Small intestine (tissue), 7 donors: ENCODE measurements around the gene RINL. TPM values are rescaled to one million over a fixed set of nuclear protein-coding genes. Genes with fewer than 3 reads are reported as not detected.
"Not testable (repeated sequence)": the region's sequence is repeated elsewhere in the genome, so short reads cannot be mapped to it uniquely, and the experiment has no call there.

Experiments used
- DNase-seq, 2 donors: peaks; one replicate each; pipeline versions ENCODE4 v3.0.0 to v3.0.0-alpha.2; 2013
- FAIRE-seq: peaks from 2 replicates; lab custom pipeline; 2012; peaks lifted over from hg19 to GRCh38; lab: Jason Lieb, UNC
- H3K27ac ChIP-seq, 3 donors: one replicate each; pipeline ENCODE4 v1.5.1; 2013; ENCODE audit warnings: low read length in 2 of 3, mild to moderate bottlenecking in 2 of 3, control low read depth in 1 of 3, inconsistent platforms in 1 of 3, low read depth in 1 of 3, moderate library complexity in 1 of 3
- H3K27me3 ChIP-seq, 3 donors: one replicate each; pipeline ENCODE4 v1.6.1; 2013; ENCODE audit warnings: low read length in 3 of 3, inconsistent platforms in 1 of 3; ENCODE audit not compliant: control insufficient read depth in 3 of 3, insufficient read depth in 3 of 3
- H3K36me3 ChIP-seq, 3 donors: one replicate each; pipeline ENCODE4 v1.6.1; 2013; ENCODE audit warnings: low read length in 3 of 3, inconsistent platforms in 1 of 3, low read depth in 1 of 3, mild to moderate bottlenecking in 1 of 3, moderate library complexity in 1 of 3; ENCODE audit not compliant: control insufficient read depth in 3 of 3, insufficient read depth in 2 of 3
- H3K4me1 ChIP-seq, 3 donors: one replicate each; pipeline ENCODE4 v1.6.1; 2013; ENCODE audit warnings: low read length in 2 of 3, inconsistent platforms in 1 of 3, low read depth in 1 of 3, mild to moderate bottlenecking in 1 of 3, moderate library complexity in 1 of 3; ENCODE audit not compliant: control insufficient read depth in 3 of 3, insufficient read depth in 2 of 3
- H3K4me3 ChIP-seq, 3 donors: one replicate each; pipeline ENCODE4 v1.5.1; 2013; ENCODE audit warnings: low read length in 3 of 3, control low read depth in 1 of 3, inconsistent platforms in 1 of 3, low read depth in 1 of 3, mild to moderate bottlenecking in 1 of 3, moderate library complexity in 1 of 3
- H3K9me3 ChIP-seq, 2 donors: one replicate each; pipeline ENCODE4 v1.6.1; 2013; ENCODE audit warnings: low read depth in 1 of 2, low read length in 1 of 2; ENCODE audit not compliant: control insufficient read depth in 2 of 2, insufficient read depth in 1 of 2
- WGBS, 3 donors: extraction: QIAGEN DNeasy Blood & Tissue Kit; methylation state at CpG; one replicate each; pipeline ENCODE4 v1.1.7; 2013; 5-methylcytosine and 5-hydroxymethylcytosine counted together
- polyA plus RNA-seq, 4 donors: library from polyadenylated mRNA; stranded (reverse) in 3 of 4; unstranded in 1 of 4; fragments of 200-250 nt in 3 of 4; fragments of 120-200 nt in 1 of 4; gene quantifications; one replicate each; pipeline versions ENCODE4 v1.2.1 to v1.2.3, GENCODE V29; 2013
- donor health status: healthy with polysubstance abuse.
- donor health status: control.
- donor health status: control.
- donor health status: Bipolar disorder and iron deficiency.
- donor health status: healthy.

RINL gene
- polyA plus RNA-seq, 4 donors: 1.3 to 33.2 (median 9.8) TPM

DNA sequence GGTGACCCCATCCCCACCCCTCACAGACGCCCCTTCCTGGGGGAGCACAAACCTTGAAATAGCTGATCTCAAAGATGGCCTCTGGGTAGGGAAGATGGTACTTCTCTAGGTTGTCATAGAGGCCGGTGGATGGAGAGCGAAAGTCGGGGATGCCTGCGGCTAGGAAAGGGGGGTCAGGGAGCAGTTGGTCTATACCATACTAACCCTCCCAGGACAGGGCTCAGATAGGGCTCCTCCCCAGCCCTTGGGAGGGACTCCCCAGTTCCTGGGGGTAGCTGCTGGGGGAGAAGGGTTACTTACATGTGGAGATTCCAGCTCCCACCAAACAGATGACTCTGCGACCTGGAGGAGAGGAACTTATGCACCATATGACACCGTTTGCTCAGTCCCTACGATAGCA, 11.7 kb upstream of the RINL start:
- Histone ChIP-seq H3K27ac (no peak overlapping the region), H3K36me3 (peaks cover 3 to 75% (median 8%) of the 10 kb centered on the region in 3 donors), H3K4me1 (no peaks in the 10 kb centered on the region), H3K9me3 (no peaks in the 10 kb centered on the region), H3K27me3 (no peaks in the 10 kb centered on the region), H3K4me3 (no peak overlapping the region)
- WGBS, 3 donors: 91 to 94% (median 93%) methylated on average over 8 of the region's 8 CpGs
- DNase-seq (no peak), FAIRE-seq (no peak)

DNA sequence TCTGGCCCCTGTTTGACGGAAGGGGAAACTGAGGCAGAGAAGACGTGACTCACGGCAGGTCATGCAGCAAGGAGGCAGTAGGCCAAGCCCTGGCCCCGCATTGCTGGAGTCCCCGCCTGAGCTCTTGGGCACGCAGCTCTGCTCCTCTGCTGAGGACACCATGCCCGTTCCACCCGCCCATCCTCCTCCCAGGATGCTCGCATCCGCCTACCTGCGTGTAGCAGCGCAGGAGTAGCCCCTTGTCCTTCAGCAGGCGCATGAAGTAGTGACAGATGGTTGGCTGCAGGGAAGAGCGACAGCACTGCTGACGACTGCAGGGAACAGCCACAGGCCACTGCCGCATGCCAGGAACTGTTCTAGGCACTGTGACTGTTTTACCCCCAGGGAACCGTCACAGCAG, 10.8 kb upstream of the RINL start:
- Histone ChIP-seq H3K9me3 (no peaks in the 10 kb centered on the region), H3K36me3 (peaks cover 3 to 71% (median 8%) of the 10 kb centered on the region in 3 donors), H3K27ac (no peak overlapping the region), H3K4me1 (no peaks in the 10 kb centered on the region), H3K27me3 (no peaks in the 10 kb centered on the region), H3K4me3 (no peak overlapping the region)
- FAIRE-seq: no peak
- 92 to 97% (median 93%) methylated on average over 16 to 17 of the region's 17 CpGs for WGBS, 3 donors
- no peak for DNase-seq

DNA sequence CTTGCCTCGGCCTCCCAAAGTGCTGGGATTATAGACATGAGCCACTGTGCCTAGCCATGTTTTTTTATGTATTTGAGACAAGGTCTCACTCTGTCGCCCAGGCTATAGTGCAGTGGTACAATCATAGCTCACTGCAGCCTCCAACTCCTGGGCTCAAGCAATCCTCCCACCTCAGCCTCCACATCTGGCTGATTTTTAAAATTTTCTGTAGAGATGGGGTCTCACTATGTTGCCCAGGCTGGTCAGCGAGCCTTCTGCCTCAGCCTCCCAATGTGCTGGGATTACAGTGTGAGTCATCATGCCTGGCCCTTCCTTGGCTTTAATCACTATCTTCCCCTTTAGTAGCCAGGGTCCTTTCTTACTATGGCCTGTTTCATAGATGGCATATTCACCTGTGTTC, 6.6 kb upstream of the RINL start:
- peaks cover 5 to 67% (median 6%) of the 10 kb centered on the region in 3 donors for H3K36me3 ChIP-seq
- not testable (repeated sequence) for H3K4me3 ChIP-seq, H3K9me3 ChIP-seq, FAIRE-seq, H3K27ac ChIP-seq, DNase-seq, H3K27me3 ChIP-seq
- 96 to 98% (median 98%) methylated on average over 3 of the region's 3 CpGs for WGBS, 3 donors
- H3K4me1 ChIP-seq: peaks cover 0 to 19% (median 0%) of the 10 kb centered on the region in 3 donors

DNA sequence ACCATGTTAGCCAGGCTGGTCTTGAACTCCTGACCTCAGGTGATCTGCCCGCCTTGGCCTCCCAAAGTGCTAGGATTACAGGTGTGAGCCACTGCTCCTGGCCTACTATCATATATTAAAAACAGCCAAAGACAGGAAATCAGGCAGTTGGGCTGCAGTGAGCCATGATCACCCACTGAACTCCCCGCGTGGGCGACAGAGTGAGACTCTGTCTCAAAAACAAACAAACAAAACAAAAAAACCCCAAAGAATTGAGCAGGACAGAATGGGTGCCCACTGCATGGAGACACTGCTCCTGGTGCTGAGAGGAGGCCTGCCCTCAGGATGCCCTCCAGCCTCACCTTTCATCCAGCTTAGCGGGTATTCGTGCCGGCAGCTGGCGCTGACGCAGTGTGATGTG, 5.2 kb upstream of the RINL start:
- H3K4me1 ChIP-seq: peaks cover 6 to 33% (median 8%) of the 10 kb centered on the region in 3 donors
- no peak overlapping the region for H3K27ac ChIP-seq
- no peaks in the 10 kb centered on the region for H3K9me3 ChIP-seq
- no peak for DNase-seq
- no peaks in the 10 kb centered on the region for H3K27me3 ChIP-seq
- no peak overlapping the region for H3K4me3 ChIP-seq
- 95 to 96% (median 96%) methylated on average over 9 of the region's 9 CpGs for WGBS, 3 donors
- FAIRE-seq: no peak
- H3K36me3 ChIP-seq: peaks cover 0 to 60% (median 2%) of the 10 kb centered on the region in 3 donors

DNA sequence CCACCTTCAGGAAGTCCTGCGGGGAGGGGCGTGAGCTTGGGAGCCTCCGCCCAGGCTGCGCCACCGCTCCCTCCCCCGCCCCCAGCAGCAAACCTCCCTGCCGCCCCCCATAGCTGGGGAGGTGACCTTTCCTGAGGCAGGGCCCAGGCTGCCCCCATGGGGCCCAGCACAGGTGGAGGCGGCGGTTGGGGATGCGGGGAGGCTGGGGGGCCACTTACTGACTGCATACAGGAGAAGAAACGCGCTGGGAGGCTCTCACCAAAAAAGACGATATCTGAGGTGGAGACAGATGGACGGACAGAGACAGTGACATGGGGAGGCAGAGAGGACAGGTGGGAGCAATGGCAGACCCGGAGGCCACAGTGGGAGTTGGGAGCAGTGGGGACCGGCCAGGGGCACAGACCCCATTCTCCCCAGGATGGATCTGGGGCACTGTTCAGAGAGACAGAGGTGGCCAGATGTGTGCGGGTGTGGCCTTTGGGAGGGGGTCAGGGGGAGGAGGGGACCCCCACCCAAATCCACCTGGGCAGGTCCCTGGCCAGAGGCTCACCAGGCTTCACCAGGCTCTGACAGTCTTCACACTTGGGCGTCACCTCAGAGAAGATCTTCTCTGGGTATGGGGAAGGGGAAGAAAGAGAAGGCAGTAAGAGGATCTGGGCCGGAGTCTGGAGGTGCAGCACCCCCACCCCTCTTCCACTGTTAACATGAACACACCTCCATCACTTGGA, 3.0 kb upstream of the RINL start:
- peaks cover 6 to 52% (median 9%) of the 10 kb centered on the region in 3 donors for H3K4me1 ChIP-seq
- no peak for FAIRE-seq

DNA sequence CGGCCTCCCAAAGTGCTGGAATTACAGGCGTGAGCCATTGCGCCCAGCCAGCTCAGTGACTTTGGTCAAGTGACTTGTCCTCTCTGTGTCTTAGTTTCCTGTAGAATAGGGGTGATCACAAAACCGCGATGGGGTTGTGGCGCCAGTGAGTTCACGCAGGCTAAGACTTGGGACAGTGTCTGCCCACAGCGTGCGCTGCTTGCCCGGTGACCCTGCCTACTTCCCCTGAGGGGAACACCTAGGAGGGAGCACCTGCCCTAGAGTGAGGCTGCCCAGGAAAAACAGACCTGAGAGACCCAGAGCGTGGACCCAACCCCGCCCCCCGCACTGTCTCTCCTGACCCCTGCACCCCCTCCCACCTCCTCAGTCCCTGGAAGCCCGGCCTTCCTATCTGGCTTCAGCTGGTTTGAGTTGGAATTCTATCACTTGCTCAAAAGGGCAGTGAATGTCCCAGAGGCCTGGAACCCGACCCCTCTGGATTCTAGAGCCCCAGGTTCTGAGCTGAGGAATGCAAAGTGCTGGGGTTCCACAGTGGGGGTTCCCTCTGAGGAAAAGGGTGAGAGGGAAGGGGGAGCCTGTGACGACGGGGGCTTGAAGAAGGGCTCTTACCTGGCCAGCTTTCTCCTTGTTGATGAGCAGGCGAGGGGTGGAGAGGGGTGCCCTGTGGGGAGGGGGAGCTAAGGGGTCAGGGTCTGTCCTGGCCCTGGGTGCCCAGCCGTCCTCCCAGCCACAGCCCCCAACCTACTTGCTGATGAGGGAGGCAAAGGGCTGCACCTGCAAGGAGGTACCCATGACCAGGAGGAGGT, 2.2 kb upstream of the RINL start:
- no peak for DNase-seq
- Histone ChIP-seq H3K36me3 (peaks cover 0 to 61% (median 2%) of the 10 kb centered on the region in 3 donors), H3K27me3 (no peaks in the 10 kb centered on the region), H3K9me3 (no peaks in the 10 kb centered on the region), H3K4me1 (peaks cover 6 to 52% (median 9%) of the 10 kb centered on the region in 3 donors), H3K4me3 (no peak overlapping the region), H3K27ac (peak overlapping the region in 1 of 3 donors; percentile 91)
- WGBS, 3 donors: 91 to 94% (median 93%) methylated on average over 18 to 19 of the region's 19 CpGs
- no peak for FAIRE-seq

More for the DNA sequence above, 3.0 kb upstream of the RINL start:
- WGBS, 3 donors: 90 to 94% (median 93%) methylated on average over 18 to 19 of the region's 19 CpGs
- H3K4me3 ChIP-seq: no peak overlapping the region
- DNase-seq: no peak
- peak overlapping the region in 1 of 3 donors; percentile 91 for H3K27ac ChIP-seq
- H3K36me3 ChIP-seq: peaks cover 0 to 60% (median 2%) of the 10 kb centered on the region in 3 donors
- no peaks in the 10 kb centered on the region for H3K9me3 ChIP-seq
- no peaks in the 10 kb centered on the region for H3K27me3 ChIP-seq

DNA sequence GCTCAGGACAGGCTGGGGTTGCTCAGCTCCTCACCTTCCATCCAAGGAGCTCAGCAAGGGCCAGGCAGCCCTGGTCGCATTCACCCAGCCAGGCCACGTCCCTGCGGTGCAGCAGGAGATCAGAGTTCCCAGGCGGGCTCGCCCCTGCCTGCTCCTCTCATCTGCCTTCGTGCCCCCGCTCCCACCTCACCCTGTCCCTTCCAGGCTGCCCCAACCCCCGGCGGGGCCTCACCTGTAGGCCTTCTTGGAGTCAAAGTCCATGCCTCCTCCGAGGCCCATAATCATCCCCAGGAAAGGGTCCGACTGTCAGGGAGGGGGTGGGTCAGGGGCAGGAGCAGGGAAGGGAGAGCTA, 1.3 kb upstream of the RINL start:
- H3K4me3 ChIP-seq: peak overlapping the region in 1 of 3 donors; percentile 44
- H3K36me3 ChIP-seq: peaks cover 0 to 64% (median 2%) of the 10 kb centered on the region in 3 donors
- 20 to 66% (median 41%) methylated on average over 11 of the region's 11 CpGs for WGBS, 3 donors
- peaks cover 6 to 52% (median 9%) of the 10 kb centered on the region in 3 donors for H3K4me1 ChIP-seq
- no peak for FAIRE-seq
- no peaks in the 10 kb centered on the region for H3K27me3 ChIP-seq
- H3K9me3 ChIP-seq: no peaks in the 10 kb centered on the region
- peak overlapping the region in 2 of 3 donors; percentile 91 to 96 for H3K27ac ChIP-seq
- peak in 1 of 2 donors; percentile 84 for DNase-seq

DNA sequence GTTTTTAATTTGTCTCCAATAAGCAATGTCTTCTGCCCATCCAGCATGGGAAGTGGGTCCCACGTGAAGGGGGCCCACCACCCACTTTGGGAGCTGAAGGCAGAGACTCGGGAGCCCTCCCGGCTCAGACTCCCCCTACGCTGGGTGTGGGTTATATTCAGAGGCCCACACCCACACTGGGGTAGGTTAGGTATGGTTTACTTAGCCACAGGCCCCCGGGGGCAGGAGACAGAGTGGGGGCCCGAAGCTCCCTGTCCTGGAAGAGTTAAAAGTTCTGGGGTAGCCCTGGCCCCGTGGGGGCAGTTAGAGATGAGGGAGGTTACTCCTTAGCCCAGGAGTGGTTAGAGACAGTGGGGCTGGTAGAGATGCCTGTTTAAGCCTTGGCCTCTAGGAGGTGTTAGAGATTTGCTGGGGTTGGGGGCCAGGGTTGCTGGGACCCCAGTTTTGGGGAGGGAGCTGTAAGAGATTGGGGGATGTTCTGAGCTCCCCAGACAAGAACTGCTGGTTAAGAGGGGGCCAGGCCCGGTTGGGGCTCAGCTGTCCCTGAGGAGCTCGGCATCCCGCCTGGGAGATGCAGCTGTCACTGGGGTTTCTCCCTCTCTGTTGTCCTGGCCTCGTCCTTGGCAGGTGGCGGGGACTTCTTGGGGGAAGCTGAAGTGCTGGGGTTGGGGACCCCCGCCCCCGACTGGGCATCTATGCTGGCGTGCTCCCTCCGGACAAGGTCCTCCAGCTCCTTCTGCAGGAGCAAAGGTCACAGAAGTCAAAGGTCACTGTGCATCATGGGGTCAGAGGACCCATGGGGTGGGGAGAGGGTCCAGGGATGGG, 712 bp upstream of the RINL start:
- FAIRE-seq (no peak), DNase-seq (peak; percentile 18 to 56)
- Histone ChIP-seq H3K27ac (peak overlapping the region; percentile 77 to 96 (median 91)), H3K36me3 (peaks cover 0 to 63% (median 2%) of the 10 kb centered on the region in 3 donors), H3K4me3 (peak overlapping the region in 1 of 3 donors; percentile 44), H3K27me3 (no peaks in the 10 kb centered on the region), H3K9me3 (no peaks in the 10 kb centered on the region), H3K4me1 (peaks cover 6 to 52% (median 9%) of the 10 kb centered on the region in 3 donors)
- WGBS, 3 donors: 47 to 64% (median 55%) methylated on average over 15 to 16 of the region's 16 CpGs
